HUES64 (cell line): ENCODE data around the gene MEGF6.
A peak's percentile ranks its signal among the peaks of the same experiment; 100 is the strongest.

Experiments
- H3K27ac ChIP-seq: 2 replicates; pipeline ENCODE4 v1.7.0; 2013; ENCODE audit warnings: low read depth, low read length, inconsistent platforms
- H3K27me3 ChIP-seq: 2 replicates; pipeline ENCODE4 v1.6.1; 2013; ENCODE audit warnings: mild to moderate bottlenecking, low read length; ENCODE audit not compliant: insufficient read depth
- H3K36me3 ChIP-seq: 2 replicates; pipeline ENCODE4 v1.6.1; 2013; ENCODE audit warnings: mild to moderate bottlenecking, low read length; ENCODE audit not compliant: insufficient read depth
- H3K4me1 ChIP-seq: 2 replicates; pipeline ENCODE4 v1.6.1; 2013; ENCODE audit warnings: mild to moderate bottlenecking, low read length, moderate library complexity; ENCODE audit not compliant: insufficient read depth
- H3K4me3 ChIP-seq: 2 replicates; pipeline ENCODE4 v1.5.1; 2013; ENCODE audit warnings: mild to moderate bottlenecking, low read length, moderate library complexity
- H3K9ac ChIP-seq: 2 replicates; pipeline ENCODE4 v1.6.1; 2013; ENCODE audit warnings: mild to moderate bottlenecking, low read depth, low read length
- H3K9me3 ChIP-seq: 2 replicates; pipeline ENCODE4 v1.6.1; 2013; ENCODE audit warnings: low read depth, low read length; ENCODE audit not compliant: insufficient read depth
- WGBS: fragments of 150-250, 120-280 bp; methylation state at CpG from one replicate; pipeline ENCODE4 v1.1.7; 2013; ENCODE audit warnings: missing lambda C conversion rate; 5-methylcytosine and 5-hydroxymethylcytosine counted together

MEGF6 gene

GRCh38 chr1:3548156-3548893 is 63.0 kb downstream of the MEGF6 start:
- H3K27ac ChIP-seq, result no peak overlapping the region
- no peaks in the 10 kb centered on the region for H3K9me3 ChIP-seq
- no peaks in the 10 kb centered on the region for H3K36me3 ChIP-seq
- H3K4me1 ChIP-seq, result peaks cover 3% of the 10 kb centered on the region; the same call in 1 of the 2 replicates
- 89% methylated on average over 24 of the region's 24 CpGs for WGBS
- H3K27me3 ChIP-seq, result no peaks in the 10 kb centered on the region
- H3K9ac ChIP-seq, result no peak overlapping the region
- H3K4me3 ChIP-seq, result no peak overlapping the region

- WGBS, result 89% methylated on average over 38 of the region's 38 CpGs
- Histone ChIP-seq H3K9ac (no peak overlapping the region), H3K9me3 (no peaks in the 10 kb centered on the region), H3K27me3 (no peaks in the 10 kb centered on the region), H3K4me1 (peaks cover 7% of the 10 kb centered on the region; the same call in 1 of the 2 replicates), H3K36me3 (no peaks in the 10 kb centered on the region), H3K27ac (no peak overlapping the region), H3K4me3 (no peak overlapping the region)
Measured at GRCh38 chr1:3547055-3548005, 64.0 kb downstream of the MEGF6 start.

GRCh38 chr1:3546048-3546384 is 65.3 kb downstream of the MEGF6 start:
- Histone ChIP-seq H3K36me3 (no peaks in the 10 kb centered on the region), H3K4me1 (peaks cover 7% of the 10 kb centered on the region; the same call in 1 of the 2 replicates), H3K9me3 (no peaks in the 10 kb centered on the region), H3K27ac (no peak overlapping the region), H3K27me3 (no peaks in the 10 kb centered on the region), H3K4me3 (no peak overlapping the region), H3K9ac (no peak overlapping the region)
- WGBS, result 75% methylated on average over 4 of the region's 4 CpGs

GRCh38 chr1:3545363-3546047 is 65.8 kb downstream of the MEGF6 start:
- Histone ChIP-seq H3K9me3 (no peaks in the 10 kb centered on the region), H3K36me3 (no peaks in the 10 kb centered on the region), H3K27ac (no peak overlapping the region), H3K4me1 (peaks cover 7% of the 10 kb centered on the region; the same call in 1 of the 2 replicates), H3K27me3 (no peaks in the 10 kb centered on the region), H3K9ac (no peak overlapping the region), H3K4me3 (no peak overlapping the region)
- 66% methylated on average over 21 of the region's 21 CpGs for WGBS

GRCh38 chr1:3544040-3544977 is 67.0 kb downstream of the MEGF6 start:
- 84% methylated on average over 33 of the region's 33 CpGs for WGBS
- Histone ChIP-seq H3K27ac (no peak overlapping the region), H3K9ac (no peak overlapping the region)

GRCh38 chr1:3543076-3544039 is 68.0 kb downstream of the MEGF6 start:
- Histone ChIP-seq H3K9me3 (no peaks in the 10 kb centered on the region), H3K9ac (peak overlapping the region; percentile 45; the same call in 1 of the 2 replicates), H3K4me3 (no peak overlapping the region), H3K36me3 (no peaks in the 10 kb centered on the region), H3K4me1 (peaks cover 7% of the 10 kb centered on the region; the same call in 1 of the 2 replicates), H3K27me3 (no peaks in the 10 kb centered on the region), H3K27ac (no peak overlapping the region; the same call in 1 of the 2 replicates)
- WGBS, result 43% methylated on average over 49 of the region's 49 CpGs

More at GRCh38 chr1:3544040-3544977, 67.0 kb downstream of the MEGF6 start:
- H3K36me3 ChIP-seq, result no peaks in the 10 kb centered on the region
- H3K4me1 ChIP-seq, result peaks cover 7% of the 10 kb centered on the region; the same call in 1 of the 2 replicates
- H3K9me3 ChIP-seq, result no peaks in the 10 kb centered on the region
- H3K4me3 ChIP-seq, result no peak overlapping the region
- no peaks in the 10 kb centered on the region for H3K27me3 ChIP-seq

- no peaks in the 10 kb centered on the region for H3K27me3 ChIP-seq
- H3K4me3 ChIP-seq, result no peak overlapping the region
- H3K9me3 ChIP-seq, result no peaks in the 10 kb centered on the region
- 0 out of 2 replicates have a peak overlapping the region, but pooled peaks have one; percentile 45 for H3K9ac ChIP-seq
- peaks cover 7% of the 10 kb centered on the region; the same call in 1 of the 2 replicates for H3K4me1 ChIP-seq
- H3K36me3 ChIP-seq, result no peaks in the 10 kb centered on the region
- 94% methylated on average over 9 of the region's 9 CpGs for WGBS
- no peak overlapping the region; the same call in 1 of the 2 replicates for H3K27ac ChIP-seq
Measured at GRCh38 chr1:3542676-3543075, 68.6 kb downstream of the MEGF6 start.

- H3K4me1 ChIP-seq, result peaks cover 7% of the 10 kb centered on the region; the same call in 1 of the 2 replicates
- no peak overlapping the region for H3K9ac ChIP-seq
- WGBS, result 83% methylated on average over 18 of the region's 18 CpGs
Measured at GRCh38 chr1:3541936-3542335, 69.4 kb downstream of the MEGF6 start.

GRCh38 chr1:3541465-3541864 is 69.8 kb downstream of the MEGF6 start:
- no peak overlapping the region for H3K9ac ChIP-seq

More at GRCh38 chr1:3541936-3542335, 69.4 kb downstream of the MEGF6 start:
- Histone ChIP-seq H3K36me3 (no peaks in the 10 kb centered on the region), H3K9me3 (no peaks in the 10 kb centered on the region), H3K27ac (no peak overlapping the region), H3K4me3 (no peak overlapping the region), H3K27me3 (no peaks in the 10 kb centered on the region)

More at GRCh38 chr1:3541465-3541864, 69.8 kb downstream of the MEGF6 start:
- no peaks in the 10 kb centered on the region for H3K27me3 ChIP-seq
- no peaks in the 10 kb centered on the region for H3K9me3 ChIP-seq
- peaks cover 7% of the 10 kb centered on the region; the same call in 1 of the 2 replicates for H3K4me1 ChIP-seq
- H3K27ac ChIP-seq, result no peak overlapping the region
- H3K36me3 ChIP-seq, result no peaks in the 10 kb centered on the region
- H3K4me3 ChIP-seq, result no peak overlapping the region
- WGBS, result 94% methylated on average over 16 of the region's 16 CpGs
